BE2C (cell line): ENCODE data around the gene SNX9.

Experiments
- DNase-seq: peaks from one replicate; pipeline ENCODE4 v3.0.0-alpha.2; 2020
- H3K27me3 ChIP-seq: fragments of 250-450 bp; sonication (Bioruptor Pico); 2 replicates; pipeline ENCODE4 v1.5.1; 2020; ENCODE audit warnings: mild to moderate bottlenecking
- H3K36me3 ChIP-seq: fragments of 250-450 bp; sonication (Bioruptor Pico); 2 replicates; pipeline ENCODE4 v1.5.1; 2020; ENCODE audit warnings: mild to moderate bottlenecking
- H3K4me1 ChIP-seq: fragments of 250-450 bp; sonication (Bioruptor Pico); 2 replicates; pipeline ENCODE4 v1.5.1; 2020
- H3K4me3 ChIP-seq: 2 replicates; pipeline ENCODE4 v1.5.1; 2011; ENCODE audit warnings: low read depth, low read length
- H3K9me3 ChIP-seq: fragments of 250-450 bp; sonication (Bioruptor Pico); 2 replicates; pipeline ENCODE4 v1.5.1; 2020
- TF ChIP-seq, protein P1 (sequence below): IDR thresholded peaks from 2 replicates; pipeline ENCODE4 v1.5.1; 2012; ENCODE audit warnings: mild to moderate bottlenecking, low read depth, low read length

The SNX9 gene

GRCh38 chr6:157809613-157810012, 13.4 kb upstream of the SNX9 start:
- Histone ChIP-seq H3K4me1 (0 out of 2 replicates have a peak, but pooled peaks cover 3% of the 10 kb centered on the region), H3K27me3 (no peaks in the 10 kb centered on the region), H3K36me3 (no peaks in the 10 kb centered on the region), H3K4me3 (no peak overlapping the region), H3K9me3 (peaks cover 4% of the 10 kb centered on the region)
- TF ChIP-seq, protein P1, sequence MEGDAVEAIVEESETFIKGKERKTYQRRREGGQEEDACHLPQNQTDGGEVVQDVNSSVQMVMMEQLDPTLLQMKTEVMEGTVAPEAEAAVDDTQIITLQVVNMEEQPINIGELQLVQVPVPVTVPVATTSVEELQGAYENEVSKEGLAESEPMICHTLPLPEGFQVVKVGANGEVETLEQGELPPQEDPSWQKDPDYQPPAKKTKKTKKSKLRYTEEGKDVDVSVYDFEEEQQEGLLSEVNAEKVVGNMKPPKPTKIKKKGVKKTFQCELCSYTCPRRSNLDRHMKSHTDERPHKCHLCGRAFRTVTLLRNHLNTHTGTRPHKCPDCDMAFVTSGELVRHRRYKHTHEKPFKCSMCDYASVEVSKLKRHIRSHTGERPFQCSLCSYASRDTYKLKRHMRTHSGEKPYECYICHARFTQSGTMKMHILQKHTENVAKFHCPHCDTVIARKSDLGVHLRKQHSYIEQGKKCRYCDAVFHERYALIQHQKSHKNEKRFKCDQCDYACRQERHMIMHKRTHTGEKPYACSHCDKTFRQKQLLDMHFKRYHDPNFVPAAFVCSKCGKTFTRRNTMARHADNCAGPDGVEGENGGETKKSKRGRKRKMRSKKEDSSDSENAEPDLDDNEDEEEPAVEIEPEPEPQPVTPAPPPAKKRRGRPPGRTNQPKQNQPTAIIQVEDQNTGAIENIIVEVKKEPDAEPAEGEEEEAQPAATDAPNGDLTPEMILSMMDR: no peak
- no peak for DNase-seq

DNA sequence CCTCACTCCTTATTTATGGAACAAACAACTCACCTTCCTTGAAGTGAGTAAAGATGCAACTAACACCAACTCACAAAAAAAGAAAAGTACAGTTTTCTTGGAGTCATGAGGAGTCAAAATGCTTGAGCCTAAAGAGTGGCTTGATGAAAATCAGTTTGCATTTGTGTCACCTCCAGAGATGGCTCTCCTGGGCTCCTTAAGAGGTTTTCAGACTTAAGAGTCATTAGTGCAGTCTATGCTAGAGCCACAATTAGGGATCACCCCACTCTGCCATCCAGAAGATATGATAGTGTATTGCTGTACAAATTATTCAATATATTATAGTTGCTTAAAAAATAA, 11.9 kb upstream of the SNX9 start:
- H3K9me3 ChIP-seq: peaks cover 4% of the 10 kb centered on the region
- DNase-seq: no peak
- H3K36me3 ChIP-seq: no peaks in the 10 kb centered on the region
- 0 out of 2 replicates have a peak, but pooled peaks cover 3% of the 10 kb centered on the region for H3K4me1 ChIP-seq
- no peaks in the 10 kb centered on the region for H3K27me3 ChIP-seq
- no peak overlapping the region for H3K4me3 ChIP-seq
- TF ChIP-seq, protein P1: no peak

DNA sequence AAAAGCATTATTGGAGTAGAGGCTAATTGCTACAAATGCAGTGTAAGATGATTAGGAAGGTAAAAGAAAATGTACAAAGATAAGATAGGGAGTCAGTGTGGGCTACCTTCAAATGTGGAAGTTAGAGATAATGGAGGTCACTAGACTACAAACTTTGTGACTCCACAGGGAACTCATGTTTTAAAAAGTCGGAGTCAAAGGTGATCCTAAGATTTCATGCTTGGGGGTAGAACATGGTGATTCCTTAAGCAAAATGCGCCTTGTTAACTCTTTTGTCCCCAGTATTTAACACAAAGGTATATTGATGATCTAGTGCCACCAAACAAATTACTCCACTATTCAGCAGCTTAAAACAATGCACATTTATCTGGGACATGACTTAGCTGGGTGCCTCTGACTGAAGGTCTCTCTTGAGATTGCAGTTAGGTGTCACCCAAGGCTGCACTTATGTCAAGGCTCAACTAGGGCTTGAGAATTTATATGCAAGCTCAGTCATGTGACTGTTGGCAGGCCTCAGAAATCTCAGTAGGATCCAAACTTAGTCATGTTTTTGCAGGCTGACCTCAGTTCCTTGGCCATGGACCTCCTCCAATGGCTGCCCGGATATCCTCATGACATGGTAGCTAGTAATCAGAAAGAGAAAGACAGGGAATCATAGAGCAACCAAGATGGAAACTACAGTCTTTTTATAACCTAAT, 11.4 kb upstream of the SNX9 start:
- no peak for DNase-seq
- H3K4me1 ChIP-seq: 0 out of 2 replicates have a peak, but pooled peaks cover 3% of the 10 kb centered on the region
- TF ChIP-seq, protein P1: no peak

GRCh38 chr6:157812425-157813171, 10.4 kb upstream of the SNX9 start:
- DNase-seq: no peak
- Histone ChIP-seq H3K36me3 (no peaks in the 10 kb centered on the region), H3K27me3 (no peaks in the 10 kb centered on the region), H3K4me1 (0 out of 2 replicates have a peak, but pooled peaks cover 3% of the 10 kb centered on the region), H3K4me3 (no peak overlapping the region), H3K9me3 (peaks cover 4% of the 10 kb centered on the region)
- TF ChIP-seq, protein P1: no peak

More for the DNA sequence above, 11.4 kb upstream of the SNX9 start:
- no peak overlapping the region for H3K4me3 ChIP-seq
- peaks cover 4% of the 10 kb centered on the region for H3K9me3 ChIP-seq
- no peaks in the 10 kb centered on the region for H3K36me3 ChIP-seq
- no peaks in the 10 kb centered on the region for H3K27me3 ChIP-seq

- DNase-seq: no peak
- Histone ChIP-seq H3K4me3 (no peak overlapping the region), H3K9me3 (peaks cover 4% of the 10 kb centered on the region), H3K4me1 (0 out of 2 replicates have a peak, but pooled peaks cover 3% of the 10 kb centered on the region), H3K27me3 (no peaks in the 10 kb centered on the region), H3K36me3 (no peaks in the 10 kb centered on the region)
- TF ChIP-seq, protein P1: no peak
These were observed 9.9 kb upstream of the SNX9 start for GRCh38 chr6:157813191-157813590.
